Kidney (tissue), 14 donors: ENCODE measurements around the gene PLOD1. TPM values are rescaled to one million over a fixed set of nuclear protein-coding genes. Genes with fewer than 3 reads are reported as not detected.
A peak's percentile ranks its signal among the peaks of the same experiment; 100 is the strongest.

Source experiments
- DNase-seq, 5 donors: peaks; one replicate each; pipeline ENCODE4 v3.0.0-alpha.2; 2013 to 2020
- FAIRE-seq: peaks from 2 replicates; lab custom pipeline; 2012; peaks lifted over from hg19 to GRCh38; lab: Jason Lieb, UNC
- H3K27ac ChIP-seq, 2 donors: one replicate each; pipeline ENCODE4 v1.7.0; 2013; ENCODE audit warnings: low read depth in 2 of 2, low read length in 2 of 2, inconsistent platforms in 1 of 2
- H3K27me3 ChIP-seq: one replicate; pipeline ENCODE4 v1.7.1; 2013; ENCODE audit warnings: low read length, inconsistent platforms; ENCODE audit not compliant: control insufficient read depth, insufficient read depth
- H3K36me3 ChIP-seq, 3 donors: one replicate each; pipeline versions ENCODE4 v1.7.0 to v1.7.1; 2013; ENCODE audit warnings: low read length in 3 of 3, control low read depth in 1 of 3, inconsistent platforms in 1 of 3; ENCODE audit not compliant: insufficient read depth in 3 of 3, control insufficient read depth in 2 of 3
- H3K4me1 ChIP-seq, 3 donors: one replicate each; pipeline versions ENCODE4 v1.7.0 to v1.7.1; 2013; ENCODE audit warnings: low read length in 3 of 3, inconsistent platforms in 1 of 3, low read depth in 1 of 3; ENCODE audit not compliant: control insufficient read depth in 2 of 3, insufficient read depth in 2 of 3
- H3K4me3 ChIP-seq, 3 donors: one replicate each; pipeline versions ENCODE4 v1.7.0 to v1.8.1; 2013; ENCODE audit warnings: low read length in 3 of 3, control low read depth in 1 of 3, inconsistent platforms in 1 of 3
- H3K9ac ChIP-seq, 3 donors: one replicate each; pipeline versions ENCODE4 v1.7.0 to v1.7.1; 2013; ENCODE audit warnings: low read length in 3 of 3, control low read depth in 1 of 3, inconsistent platforms in 1 of 3
- H3K9me3 ChIP-seq, 3 donors: one replicate each; pipeline versions ENCODE4 v1.7.0 to v1.7.1; 2013; ENCODE audit warnings: low read length in 3 of 3, control low read depth in 1 of 3, inconsistent platforms in 1 of 3; ENCODE audit not compliant: control insufficient read depth in 2 of 3, insufficient read depth in 1 of 3
- intact Hi-C: fragments of 100-400 bp; cut with DNase I; formaldehyde crosslinking; loops from one replicate; pipeline ENCODE4 v1.11.1; 2022
- polyA plus RNA-seq: library from polyadenylated mRNA; stranded (reverse); fragments of 350-450 nt; fragmentation: Illumina TruSeq; extraction: RNeasy Lipid Tissue Mini Kit (QIAGEN cat#74804); gene quantifications from one replicate; pipeline ENCODE4 v1.2.3, GENCODE V29; 2014; ENCODE audit warnings: low read depth, low replicate concordance; ENCODE audit not compliant: insufficient read depth
- total RNA-seq: library from RNA; stranded (reverse); fragmentation: NEBNext Ultra II Directional; extraction: Animal tissue kit (Norgen Biotek cat#: 25700); gene quantifications from one replicate; pipeline ENCODE4 v1.2.1, GENCODE V29; 2021
- TF ChIP-seq, protein P1 (sequence below): IDR thresholded peaks from 3 replicates; pipeline ENCODE4 v1.5.1; 2012; ENCODE audit warnings: mild to moderate bottlenecking, moderate library complexity, borderline replicate concordance; ENCODE audit not compliant: insufficient read depth; ENCODE audit errors: extremely low read depth
- donor health status: control.
- donor health status: control.
- donor health status: control.
- donor health status: control.
- donor health status: control.
- donor health status: DM: yes; HTN: yes; CAD: no.
- donor health status: Normal renal cell carcinoma (clear cell type).

PLOD1 gene
- total and polyA plus RNA-seq, 2 donors from 2014 or later, result 58.8 to 103 TPM

GRCh38 chr1:11967028-11967547, 32.6 kb downstream of the PLOD1 start:
- FAIRE-seq, result no peak
- Histone ChIP-seq H3K4me3 (no peak overlapping the region), H3K9me3 (no peaks in the 10 kb centered on the region), H3K36me3 (peaks cover 0 to 16% (median 14%) of the 10 kb centered on the region in 3 donors), H3K4me1 (no peaks in the 10 kb centered on the region), H3K9ac (no peak overlapping the region), H3K27ac (no peak overlapping the region), H3K27me3 (no peaks in the 10 kb centered on the region)
- TF ChIP-seq, protein P1, sequence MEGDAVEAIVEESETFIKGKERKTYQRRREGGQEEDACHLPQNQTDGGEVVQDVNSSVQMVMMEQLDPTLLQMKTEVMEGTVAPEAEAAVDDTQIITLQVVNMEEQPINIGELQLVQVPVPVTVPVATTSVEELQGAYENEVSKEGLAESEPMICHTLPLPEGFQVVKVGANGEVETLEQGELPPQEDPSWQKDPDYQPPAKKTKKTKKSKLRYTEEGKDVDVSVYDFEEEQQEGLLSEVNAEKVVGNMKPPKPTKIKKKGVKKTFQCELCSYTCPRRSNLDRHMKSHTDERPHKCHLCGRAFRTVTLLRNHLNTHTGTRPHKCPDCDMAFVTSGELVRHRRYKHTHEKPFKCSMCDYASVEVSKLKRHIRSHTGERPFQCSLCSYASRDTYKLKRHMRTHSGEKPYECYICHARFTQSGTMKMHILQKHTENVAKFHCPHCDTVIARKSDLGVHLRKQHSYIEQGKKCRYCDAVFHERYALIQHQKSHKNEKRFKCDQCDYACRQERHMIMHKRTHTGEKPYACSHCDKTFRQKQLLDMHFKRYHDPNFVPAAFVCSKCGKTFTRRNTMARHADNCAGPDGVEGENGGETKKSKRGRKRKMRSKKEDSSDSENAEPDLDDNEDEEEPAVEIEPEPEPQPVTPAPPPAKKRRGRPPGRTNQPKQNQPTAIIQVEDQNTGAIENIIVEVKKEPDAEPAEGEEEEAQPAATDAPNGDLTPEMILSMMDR, result peak; percentile 62
- intact Hi-C loops, result no loop called here
- peak in 4 of 5 donors; percentile 70 to 82 (median 76) for DNase-seq

GRCh38 chr1:11970441-11971185, 36.1 kb downstream of the PLOD1 start:
- intact Hi-C loops, result no loop called here
- no peaks in the 10 kb centered on the region for H3K4me1 ChIP-seq
- H3K9me3 ChIP-seq, result no peaks in the 10 kb centered on the region
- FAIRE-seq (no peak), DNase-seq (no peak)
- no peak overlapping the region for H3K9ac ChIP-seq
- no peak overlapping the region for H3K27ac ChIP-seq
- H3K4me3 ChIP-seq, result no peak overlapping the region
- no peaks in the 10 kb centered on the region for H3K27me3 ChIP-seq
- peaks cover 0 to 12% (median 7%) of the 10 kb centered on the region in 3 donors for H3K36me3 ChIP-seq
- TF ChIP-seq, protein P1, result no peak

GRCh38 chr1:11977625-11978024, 43.1 kb downstream of the PLOD1 start:
- H3K36me3 ChIP-seq, result peaks cover 0 to 7% (median 2%) of the 10 kb centered on the region in 3 donors
- TF ChIP-seq, protein P1, result no peak
- H3K4me1 ChIP-seq, result peaks cover 0 to 15% (median 5%) of the 10 kb centered on the region in 3 donors
- no peak overlapping the region for H3K4me3 ChIP-seq
- H3K27ac ChIP-seq, result no peak overlapping the region
- H3K27me3 ChIP-seq, result no peaks in the 10 kb centered on the region
- intact Hi-C loops, result no loop called here
- DNase-seq (no peak), FAIRE-seq (no peak)
- H3K9ac ChIP-seq, result no peak overlapping the region
- H3K9me3 ChIP-seq, result no peaks in the 10 kb centered on the region
